Activated CD4-positive, alpha-beta T cell treated with anti-CD3 and anti-CD28 coated beads, Interleukin-2, Interleukin-4, amounts not matched to agents 100 ng/mL and 50 ng/mL, durations not matched to agents 16 hours and 8 hours (primary cell): ENCODE measurements around the gene FTO.
"Not testable (repeated sequence)": the region's sequence is repeated elsewhere in the genome, so short reads cannot be mapped to it uniquely, and the experiment has no call there.

Source experiments
- DNase-seq: peaks from one replicate; pipeline ENCODE4 v3.0.0-alpha.2; 2020; ENCODE audit warnings: low spot score

The FTO gene

GRCh38 chr16:53703590-53704444, at the start of gene FTO, which contains the start of gene RPGRIP1L:
Gene FTO (plus strand): TSS chr16:53704156.
Gene RPGRIP1L (minus strand): TSS chr16:53703859. CDS start chr16:53700723, 3,136 bp downstream.
- peak; percentile 99 for DNase-seq

- no peak for DNase-seq
Measured at GRCh38 chr16:53654946-53655345, 49.0 kb upstream of the FTO start.

GRCh38 chr16:53662072-53662471, 41.9 kb upstream of the FTO start:
- DNase-seq: no peak

- DNase-seq: peak; percentile 82
Measured at GRCh38 chr16:53664724-53665345, 39.1 kb upstream of the FTO start.

- no peak for DNase-seq
Measured at GRCh38 chr16:53666786-53667415, 37.1 kb upstream of the FTO start.

- DNase-seq: peak; percentile 1
Measured at GRCh38 chr16:53668869-53669268, 35.1 kb upstream of the FTO start.

GRCh38 chr16:53672461-53672860, 31.5 kb upstream of the FTO start:
- DNase-seq: no peak

GRCh38 chr16:53673189-53673588, 30.8 kb upstream of the FTO start:
- DNase-seq: no peak

GRCh38 chr16:53678155-53678554, 25.8 kb upstream of the FTO start:
- no peak for DNase-seq

- DNase-seq: no peak
Measured at GRCh38 chr16:53678756-53679343, 25.1 kb upstream of the FTO start.

- DNase-seq: no peak
Measured at GRCh38 chr16:53680756-53681155, 23.2 kb upstream of the FTO start.

- no peak for DNase-seq
Measured at GRCh38 chr16:53681354-53681753, 22.6 kb upstream of the FTO start.

- DNase-seq: not testable (repeated sequence)
Measured at GRCh38 chr16:53685334-53685733, 18.6 kb upstream of the FTO start.

GRCh38 chr16:53686710-53687109, 17.2 kb upstream of the FTO start:
- no peak for DNase-seq

GRCh38 chr16:53689636-53690035, 14.3 kb upstream of the FTO start:
- no peak for DNase-seq

GRCh38 chr16:53690771-53691170, 13.2 kb upstream of the FTO start:
- no peak for DNase-seq

- no peak for DNase-seq
Measured at GRCh38 chr16:53692146-53692545, 11.8 kb upstream of the FTO start.

GRCh38 chr16:53693320-53693719, 10.6 kb upstream of the FTO start:
- no peak for DNase-seq

GRCh38 chr16:53695070-53695469, 8.9 kb upstream of the FTO start:
- no peak for DNase-seq

- not testable (repeated sequence) for DNase-seq
Measured at GRCh38 chr16:53698271-53698670, 5.7 kb upstream of the FTO start.

GRCh38 chr16:53704445-53704813, 473 bp downstream of the FTO start:
- no peak for DNase-seq

- no peak for DNase-seq
Measured at GRCh38 chr16:53707671-53708070, 3.7 kb downstream of the FTO start.

- no peak for DNase-seq
Measured at GRCh38 chr16:53708490-53708889, 4.5 kb downstream of the FTO start.
